Prostate gland (tissue), 2 donors: Measurements from ENCODE around the gene SLC9A8.
"Not testable (repeated sequence)": the region's sequence is repeated elsewhere in the genome, so short reads cannot be mapped to it uniquely, and the experiment has no call there.

Experiments
- POLR2A ChIP-seq: fragments of 450-650 bp; IDR thresholded peaks from one replicate; pipeline ENCODE4 v1.6.1; 2016; ENCODE audit warnings: antibody characterized with exemption, mild to moderate bottlenecking
- TF ChIP-seq, protein P1 (sequence below), 4 experiments: fragments of 200-600 bp in 2 of 4; fragments of 450-650 bp in 2 of 4; sonication (generic) in 2 of 4; IDR thresholded peaks; 1 replicate in 3 of 4; 2 replicates in 1 of 4; pipeline ENCODE4 v1.5.1; 2016 to 2019; ENCODE audit warnings: antibody characterized with exemption in 4 of 4, mild to moderate bottlenecking in 2 of 4, moderate library complexity in 2 of 4

DNA sequence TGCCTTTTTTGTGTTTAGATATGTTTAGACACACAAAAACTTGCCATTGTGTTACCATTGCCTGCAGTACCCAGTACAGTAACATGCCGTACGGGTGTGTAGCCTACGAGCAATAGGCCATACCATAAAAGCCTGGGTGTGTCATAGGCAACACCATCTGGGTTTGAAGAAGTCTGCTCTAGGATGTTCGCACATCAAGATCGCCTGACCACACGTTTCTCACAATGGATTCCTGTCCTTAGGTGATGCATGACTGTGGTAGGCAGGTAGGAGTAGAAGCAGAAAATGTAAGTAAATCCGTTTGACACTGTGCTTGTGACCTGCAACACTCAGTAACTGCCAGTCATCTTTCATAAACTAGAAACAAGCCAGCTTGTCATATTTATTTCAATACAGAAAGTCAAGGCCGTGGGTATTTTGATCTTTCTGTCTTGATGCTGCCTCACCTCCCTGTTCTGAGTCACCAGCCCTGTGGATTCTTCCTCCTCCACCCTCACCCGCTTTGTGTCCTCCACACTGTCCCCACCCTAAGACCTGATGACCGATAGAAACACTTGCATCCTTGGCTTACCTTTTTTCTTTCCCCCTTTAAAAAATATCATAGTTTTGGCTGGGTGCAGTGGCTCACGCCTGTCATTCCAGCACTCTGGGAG lies 7.3 kb upstream of the SLC9A8 start:
- TF ChIP-seq, protein P1, sequence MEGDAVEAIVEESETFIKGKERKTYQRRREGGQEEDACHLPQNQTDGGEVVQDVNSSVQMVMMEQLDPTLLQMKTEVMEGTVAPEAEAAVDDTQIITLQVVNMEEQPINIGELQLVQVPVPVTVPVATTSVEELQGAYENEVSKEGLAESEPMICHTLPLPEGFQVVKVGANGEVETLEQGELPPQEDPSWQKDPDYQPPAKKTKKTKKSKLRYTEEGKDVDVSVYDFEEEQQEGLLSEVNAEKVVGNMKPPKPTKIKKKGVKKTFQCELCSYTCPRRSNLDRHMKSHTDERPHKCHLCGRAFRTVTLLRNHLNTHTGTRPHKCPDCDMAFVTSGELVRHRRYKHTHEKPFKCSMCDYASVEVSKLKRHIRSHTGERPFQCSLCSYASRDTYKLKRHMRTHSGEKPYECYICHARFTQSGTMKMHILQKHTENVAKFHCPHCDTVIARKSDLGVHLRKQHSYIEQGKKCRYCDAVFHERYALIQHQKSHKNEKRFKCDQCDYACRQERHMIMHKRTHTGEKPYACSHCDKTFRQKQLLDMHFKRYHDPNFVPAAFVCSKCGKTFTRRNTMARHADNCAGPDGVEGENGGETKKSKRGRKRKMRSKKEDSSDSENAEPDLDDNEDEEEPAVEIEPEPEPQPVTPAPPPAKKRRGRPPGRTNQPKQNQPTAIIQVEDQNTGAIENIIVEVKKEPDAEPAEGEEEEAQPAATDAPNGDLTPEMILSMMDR (IDR thresholded peaks at IDR 0.05), result not testable (repeated sequence)
- TF ChIP-seq POLR2A, result not testable (repeated sequence)
